ENCODE measurements around the gene POLR3H.

POLR3H gene

GRCh38 chr22:41485033-41485432 is 59.2 kb downstream of the POLR3H start:
- H3K36me3 Mint-ChIP-seq: no peaks in the 10 kb centered on the region
- peaks cover 19% of the 10 kb centered on the region for H3K4me1 Mint-ChIP-seq
- H3K9me3 Mint-ChIP-seq: no peaks in the 10 kb centered on the region
- DNase-seq: no peak
- H3K27me3 Mint-ChIP-seq: no peaks in the 10 kb centered on the region
- no peak overlapping the region for H3K4me3 Mint-ChIP-seq
- no peak overlapping the region for H3K27ac Mint-ChIP-seq
- CTCF ChIA-PET: no interaction called here

GRCh38 chr22:41482319-41482935 is 61.8 kb downstream of the POLR3H start:
- Mint-ChIP-seq H3K27ac (no peak overlapping the region), H3K4me1 (peaks cover 19% of the 10 kb centered on the region), H3K27me3 (no peaks in the 10 kb centered on the region), H3K36me3 (no peaks in the 10 kb centered on the region), H3K9me3 (no peaks in the 10 kb centered on the region), H3K4me3 (no peak overlapping the region)
- CTCF ChIA-PET: interaction anchor here (0.5 to 0.7 kb wide), 2 partner anchors 9 to 373 kb away, joined by 3 to 4 read pairs; no protein-coding TSS in a partner anchor
- no peak for DNase-seq

- H3K27ac Mint-ChIP-seq: no peak overlapping the region
- no peaks in the 10 kb centered on the region for H3K9me3 Mint-ChIP-seq
- H3K27me3 Mint-ChIP-seq: no peaks in the 10 kb centered on the region
- CTCF ChIA-PET: interaction anchor here (0.5 to 0.7 kb wide), 2 partner anchors 10 to 373 kb away, joined by 3 to 4 read pairs; no protein-coding TSS in a partner anchor
- DNase-seq: no peak
- no peaks in the 10 kb centered on the region for H3K36me3 Mint-ChIP-seq
- peaks cover 15% of the 10 kb centered on the region for H3K4me1 Mint-ChIP-seq
- H3K4me3 Mint-ChIP-seq: no peak overlapping the region
Observed at GRCh38 chr22:41481925-41482318, 62.3 kb downstream of the POLR3H start.

GRCh38 chr22:41481131-41481830 is 63.0 kb downstream of the POLR3H start:
- Mint-ChIP-seq H3K4me1 (peaks cover 15% of the 10 kb centered on the region), H3K27ac (no peak overlapping the region), H3K9me3 (no peaks in the 10 kb centered on the region), H3K4me3 (no peak overlapping the region), H3K27me3 (no peaks in the 10 kb centered on the region), H3K36me3 (no peaks in the 10 kb centered on the region)
- CTCF ChIA-PET: interaction anchor here (1.0 kb wide), 1 partner anchor 74 kb away, joined by 3 read pairs; no protein-coding TSS in a partner anchor
- no peak for DNase-seq

- no peak overlapping the region for H3K27ac Mint-ChIP-seq
- H3K27me3 Mint-ChIP-seq: no peaks in the 10 kb centered on the region
- no peaks in the 10 kb centered on the region for H3K36me3 Mint-ChIP-seq
- H3K4me3 Mint-ChIP-seq: no peak overlapping the region
- DNase-seq: no peak
- no peaks in the 10 kb centered on the region for H3K9me3 Mint-ChIP-seq
- peaks cover 10% of the 10 kb centered on the region for H3K4me1 Mint-ChIP-seq
- CTCF ChIA-PET: interaction anchor here (1.0 kb wide), 1 partner anchor 75 kb away, joined by 3 read pairs; no protein-coding TSS in a partner anchor
Observed at GRCh38 chr22:41480397-41480735, 63.9 kb downstream of the POLR3H start.

- Mint-ChIP-seq H3K4me3 (no peak overlapping the region), H3K27me3 (no peaks in the 10 kb centered on the region), H3K4me1 (peaks cover 6% of the 10 kb centered on the region), H3K9me3 (no peaks in the 10 kb centered on the region), H3K36me3 (no peaks in the 10 kb centered on the region), H3K27ac (no peak overlapping the region)
- CTCF ChIA-PET: interaction anchor here (0.7 kb wide), 1 partner anchor 77 kb away, joined by 3 read pairs; no protein-coding TSS in a partner anchor
- DNase-seq: no peak
Observed at GRCh38 chr22:41479671-41480396, 64.4 kb downstream of the POLR3H start.

GRCh38 chr22:41478891-41479521 is 65.3 kb downstream of the POLR3H start:
- H3K27ac Mint-ChIP-seq: no peak overlapping the region
- no peak for DNase-seq

GRCh38 chr22:41478473-41478872 is 65.8 kb downstream of the POLR3H start:
- Mint-ChIP-seq H3K36me3 (no peaks in the 10 kb centered on the region), H3K27me3 (no peaks in the 10 kb centered on the region), H3K4me3 (no peak overlapping the region), H3K9me3 (no peaks in the 10 kb centered on the region), H3K27ac (no peak overlapping the region), H3K4me1 (peaks cover 4% of the 10 kb centered on the region)
- CTCF ChIA-PET: interaction anchor here (1.6 kb wide), 1 partner anchor 75 kb away, joined by 7 read pairs; no protein-coding TSS in a partner anchor
- no peak for DNase-seq

More at GRCh38 chr22:41478891-41479521, 65.3 kb downstream of the POLR3H start:
- Mint-ChIP-seq H3K4me1 (peaks cover 4% of the 10 kb centered on the region), H3K4me3 (no peak overlapping the region), H3K36me3 (no peaks in the 10 kb centered on the region), H3K9me3 (no peaks in the 10 kb centered on the region), H3K27me3 (no peaks in the 10 kb centered on the region)
- CTCF ChIA-PET: interaction anchor here (0.7 to 1.6 kb wide), 2 partner anchors 75 to 76 kb away, joined by 3 to 7 read pairs; no protein-coding TSS in a partner anchor

All from activated naive CD4-positive, alpha-beta T cell treated with anti-CD3 and anti-CD28 coated beads, Interleukin-2, amount 10 ng/mL, durations not matched to agents 7 days and 5 days (primary cell).